T-helper 2 cell treated with Interferon-gamma antibody and Interleukin-4, amounts not matched to agents 100 ng/mL and 5 ng/mL, for 36 hours (primary cell): ENCODE data around the gene WNK2. TPM values are rescaled to one million over a fixed set of nuclear protein-coding genes. Genes with fewer than 3 reads are reported as not detected.
"Not testable (repeated sequence)": the region's sequence is repeated elsewhere in the genome, so short reads cannot be mapped to it uniquely, and the experiment has no call there.

ENCODE experiments used
- intact Hi-C: fragments of 100-400 bp; cut with micrococcal nuclease; formaldehyde crosslinking; loops from one replicate; pipeline ENCODE4 v1.15.1; 2023
- total RNA-seq: library from RNA; stranded (reverse); gene quantifications from 2 replicates; pipeline ENCODE4 v1.2.3, GENCODE V29; 2022

WNK2 gene
- total RNA-seq, 1 donor from 2014 or later = 0.14 TPM

DNA sequence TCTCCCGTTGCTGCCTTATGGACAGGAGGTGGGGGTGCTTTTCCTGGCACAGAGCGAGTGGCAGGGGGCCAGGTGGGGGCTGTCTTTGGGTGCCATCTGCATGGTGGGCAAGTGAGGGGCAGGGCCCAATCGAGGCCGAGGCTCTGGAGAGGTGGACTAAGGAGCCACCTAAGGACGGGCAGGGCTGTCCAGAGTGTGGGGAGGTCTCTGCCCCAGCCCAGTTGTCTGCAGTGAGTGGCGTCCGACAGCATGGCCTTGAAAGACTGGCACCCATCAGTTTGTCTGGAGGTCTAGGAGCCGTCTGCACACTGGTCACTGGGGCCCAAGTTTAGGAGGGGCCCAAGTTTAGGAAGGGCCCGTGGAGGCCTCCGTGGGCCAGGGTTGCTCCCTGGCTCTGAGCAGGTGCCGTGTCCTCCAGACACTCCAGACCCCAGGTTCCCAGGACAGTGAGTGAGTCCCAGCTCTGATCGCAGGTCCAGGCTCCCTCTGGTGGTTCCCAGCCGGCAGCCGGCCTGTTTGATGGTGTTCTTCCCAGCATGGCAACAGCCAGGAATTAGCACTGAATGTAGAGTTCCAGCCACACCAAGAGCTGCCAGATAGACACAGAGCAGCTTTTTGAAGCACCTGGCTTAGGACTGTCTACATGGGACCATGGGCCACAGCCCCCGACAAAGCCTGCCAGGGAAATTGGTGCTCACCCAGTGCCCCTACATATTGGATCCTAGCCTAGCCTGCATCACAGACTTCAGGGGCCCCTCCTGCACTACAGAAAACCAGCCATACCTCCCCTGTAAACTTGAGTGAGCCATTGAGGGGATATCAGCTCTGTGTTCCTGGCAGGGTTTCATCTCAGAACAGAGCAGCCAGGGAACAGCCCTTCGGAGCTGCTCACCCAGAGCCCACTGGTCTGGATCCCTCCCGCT is 120.9 kb downstream of the WNK2 start:
- intact Hi-C loops = no loop called here

DNA sequence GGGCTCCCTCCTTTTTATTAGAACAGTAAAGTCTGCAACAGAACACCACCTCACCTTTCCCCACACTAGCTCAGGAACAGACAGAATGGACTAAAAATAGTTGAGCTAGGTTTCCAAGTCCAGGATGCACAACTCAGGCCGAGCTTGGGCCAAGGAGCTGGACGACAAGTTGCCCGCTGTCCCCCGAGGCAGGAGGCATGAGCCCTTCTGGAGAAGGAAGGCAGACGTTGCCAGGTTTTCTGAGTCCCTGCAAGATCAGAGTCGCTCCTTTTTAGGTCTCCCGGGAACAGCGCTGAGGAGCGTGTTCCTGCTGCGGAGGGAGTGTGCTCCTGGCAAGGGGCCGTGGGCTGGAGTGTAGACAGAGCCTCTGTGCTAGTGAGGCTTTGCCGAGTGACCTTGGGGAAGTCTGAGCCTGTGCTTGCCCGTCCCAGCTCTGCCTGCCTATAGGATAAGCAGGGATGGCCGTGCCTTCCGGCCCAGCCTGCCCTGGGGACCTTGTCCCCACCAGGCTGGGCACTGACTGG is 121.6 kb downstream of the WNK2 start:
- intact Hi-C loops = no loop called here

DNA sequence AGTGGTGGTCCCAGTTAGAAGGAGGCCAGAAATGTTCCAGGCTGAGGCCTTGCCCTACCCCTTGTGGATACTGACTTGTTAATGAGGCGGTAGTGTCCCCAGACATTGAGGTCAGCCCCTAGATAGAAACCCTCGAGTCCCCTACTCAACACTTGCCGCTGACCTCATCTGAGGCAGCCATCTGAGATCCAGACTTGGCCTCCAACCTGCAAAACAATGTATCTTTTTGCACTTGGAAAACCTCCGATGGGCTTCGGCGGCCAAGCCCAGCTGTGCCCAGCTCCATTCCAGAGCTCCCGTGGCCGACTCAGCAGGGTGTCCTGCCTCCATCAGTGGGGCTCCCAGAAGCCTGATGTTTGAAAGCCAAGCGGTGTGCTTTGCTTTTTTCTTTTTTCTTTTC is 122.1 kb downstream of the WNK2 start:
- intact Hi-C loops = no loop called here

DNA sequence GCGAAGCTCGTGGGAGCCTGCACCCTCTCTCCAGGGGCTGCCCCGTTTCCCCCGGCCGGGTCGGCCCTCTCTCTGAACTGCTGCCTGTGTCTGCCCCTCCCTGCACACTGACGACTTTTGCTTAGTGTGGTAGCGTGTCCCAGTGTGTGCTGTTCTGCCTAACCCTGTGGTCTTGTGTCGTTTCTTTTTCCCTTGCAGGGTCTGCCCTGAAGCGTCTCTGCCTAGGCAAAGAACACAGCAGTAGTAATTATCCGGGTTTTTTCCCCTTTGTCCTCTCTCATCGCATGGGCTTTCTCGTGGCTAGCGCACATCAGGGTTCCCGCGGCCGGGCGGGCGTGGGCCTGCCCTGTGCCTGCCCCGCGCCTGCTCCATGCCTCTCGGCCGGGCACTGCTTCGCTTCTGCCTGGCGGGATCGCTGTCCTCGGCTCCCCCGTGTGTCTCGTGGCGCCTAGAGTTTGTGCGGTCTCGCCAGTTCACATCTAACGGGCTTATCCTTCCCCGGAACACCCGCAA is 122.7 kb downstream of the WNK2 start:
- intact Hi-C loops = no loop called here

DNA sequence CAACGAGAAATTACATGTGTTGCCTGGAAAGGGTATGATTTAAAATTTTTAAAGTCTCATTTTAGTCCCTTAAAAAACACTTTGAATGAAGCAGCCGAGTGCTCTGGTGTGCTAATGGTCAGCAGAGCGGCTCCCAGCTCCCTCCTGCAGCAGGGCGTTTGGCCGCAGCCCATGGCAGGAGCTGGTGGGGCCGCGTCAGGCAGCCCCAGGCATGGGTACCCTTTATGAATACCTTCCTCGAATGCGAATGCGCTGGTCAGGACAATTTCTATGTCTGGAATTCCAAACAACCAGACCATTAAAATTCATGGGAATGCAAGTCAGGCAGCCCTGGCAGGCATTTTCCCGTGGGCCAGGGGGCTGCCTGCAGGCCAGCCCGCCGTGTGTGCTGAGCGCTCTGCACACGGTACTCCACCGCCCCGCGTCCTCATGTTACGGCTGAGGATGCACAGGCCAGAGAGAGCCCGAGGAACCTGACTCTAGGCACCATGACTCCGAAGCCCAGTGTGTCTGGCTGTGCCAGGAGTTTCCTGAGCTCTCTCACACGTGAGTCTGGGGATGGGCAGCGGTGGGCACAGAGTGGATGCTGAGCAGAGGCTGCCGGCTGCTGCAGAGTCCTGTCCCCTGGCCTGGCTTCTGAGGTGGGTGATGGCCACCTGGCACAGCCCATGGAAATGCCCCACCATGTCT is 123.7 kb downstream of the WNK2 start:
- intact Hi-C loops = no loop called here

DNA sequence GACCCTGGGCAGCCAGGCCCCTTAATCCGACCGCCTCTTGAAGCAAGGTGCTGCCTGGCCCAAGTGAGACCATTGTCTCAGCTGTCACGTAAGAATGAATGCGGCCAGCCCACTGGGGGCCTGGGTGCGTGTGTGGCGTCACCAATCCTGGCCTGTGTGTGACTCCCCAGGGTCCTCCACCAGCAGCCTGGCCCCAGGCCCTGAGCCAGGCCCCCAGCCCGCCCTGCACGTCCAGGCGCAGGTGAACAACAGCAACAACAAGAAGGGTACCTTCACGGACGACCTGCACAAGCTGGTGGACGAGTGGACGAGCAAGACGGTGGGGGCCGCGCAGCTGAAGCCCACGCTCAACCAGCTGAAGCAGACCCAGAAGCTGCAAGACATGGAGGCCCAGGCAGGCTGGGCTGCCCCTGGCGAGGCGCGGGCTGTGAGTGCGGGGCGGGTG is 124.2 kb downstream of the WNK2 start:
- intact Hi-C loops = no loop called here

DNA sequence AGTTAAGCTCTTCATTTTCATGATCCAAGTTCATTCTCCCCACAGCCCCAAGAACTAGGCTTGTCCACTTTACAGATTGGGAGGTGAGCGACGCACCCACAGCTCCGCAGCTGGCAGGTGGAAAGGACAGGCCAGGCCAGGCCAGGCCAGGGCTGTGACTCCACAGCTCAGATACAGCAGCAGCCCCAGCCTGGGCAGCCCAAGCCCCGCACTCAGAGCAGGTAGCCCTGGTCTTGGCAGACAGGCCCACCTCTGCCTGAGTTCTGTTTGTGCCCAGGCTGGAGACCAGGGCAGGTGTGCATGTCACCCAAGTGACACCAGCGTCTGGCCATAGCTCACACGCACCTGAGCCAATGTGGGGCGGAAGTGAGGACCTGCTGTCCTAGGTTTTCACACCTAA is 124.7 kb downstream of the WNK2 start:
- intact Hi-C loops = no loop called here

DNA sequence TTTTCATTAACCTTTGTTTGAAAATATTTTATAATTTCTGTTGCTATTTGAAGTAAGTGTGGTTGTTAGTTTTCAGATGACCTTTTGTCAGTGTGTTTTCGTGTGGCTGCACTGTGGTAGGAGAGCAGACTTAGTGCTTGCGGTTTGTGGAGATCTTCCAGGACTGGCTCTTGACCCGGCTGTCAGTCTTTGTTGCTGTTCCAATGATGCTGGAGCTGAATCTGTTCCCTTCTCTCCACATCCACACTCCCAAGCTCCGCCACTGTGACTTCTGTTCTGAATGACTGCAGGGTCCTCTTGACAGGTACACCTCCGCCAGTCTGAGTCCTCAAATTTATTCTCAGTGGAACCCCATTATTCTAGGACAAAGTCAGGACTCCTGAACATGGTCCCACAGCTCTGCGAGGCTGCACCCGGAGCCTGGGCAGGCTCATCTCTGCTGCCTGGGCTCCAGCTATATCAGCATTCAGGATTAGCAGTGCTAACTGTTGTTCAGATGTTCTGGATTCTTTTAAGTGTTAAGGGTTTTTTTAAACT is 126.0 kb downstream of the WNK2 start:
- intact Hi-C loops = no loop called here

DNA sequence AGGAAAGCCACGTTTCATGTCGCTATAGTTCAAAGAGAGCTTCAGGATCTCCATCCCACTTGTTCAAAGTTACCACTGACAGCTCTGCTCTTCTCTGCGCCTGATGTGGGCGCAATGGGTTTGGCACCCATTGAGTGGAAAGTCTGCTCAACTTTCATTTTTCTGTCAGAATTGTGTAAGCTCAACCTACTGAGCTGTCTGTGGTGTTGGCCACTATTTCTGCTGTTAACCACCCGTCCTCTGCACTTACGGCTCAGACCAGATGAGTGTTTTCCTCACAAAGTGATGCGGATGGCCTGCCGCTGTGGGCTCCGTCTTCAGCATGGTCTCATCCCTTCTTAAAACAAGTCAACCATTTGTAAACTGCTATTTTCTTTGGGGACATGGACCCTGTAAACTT is 131.2 kb downstream of the WNK2 start:
- intact Hi-C loops = no loop called here

DNA sequence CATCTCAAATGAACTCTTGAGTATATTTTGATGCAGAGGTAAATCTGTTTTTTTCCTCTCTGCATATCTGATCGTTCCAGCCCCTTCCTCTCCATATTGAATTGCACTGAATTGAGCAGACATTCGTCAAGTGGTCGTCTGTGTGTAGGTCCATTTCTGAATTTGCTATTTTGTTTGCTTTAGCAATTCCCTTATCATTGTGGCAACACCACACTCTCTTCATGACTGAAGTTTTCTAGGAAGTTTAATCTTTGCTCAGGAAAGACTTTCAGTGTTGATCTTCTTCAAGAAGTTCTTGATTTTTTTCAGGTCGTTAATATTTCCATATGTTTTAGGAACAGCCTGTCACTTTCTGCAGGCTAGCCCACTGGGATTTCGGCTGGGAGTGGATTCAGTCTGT is 132.0 kb downstream of the WNK2 start:
- intact Hi-C loops = no loop called here

DNA sequence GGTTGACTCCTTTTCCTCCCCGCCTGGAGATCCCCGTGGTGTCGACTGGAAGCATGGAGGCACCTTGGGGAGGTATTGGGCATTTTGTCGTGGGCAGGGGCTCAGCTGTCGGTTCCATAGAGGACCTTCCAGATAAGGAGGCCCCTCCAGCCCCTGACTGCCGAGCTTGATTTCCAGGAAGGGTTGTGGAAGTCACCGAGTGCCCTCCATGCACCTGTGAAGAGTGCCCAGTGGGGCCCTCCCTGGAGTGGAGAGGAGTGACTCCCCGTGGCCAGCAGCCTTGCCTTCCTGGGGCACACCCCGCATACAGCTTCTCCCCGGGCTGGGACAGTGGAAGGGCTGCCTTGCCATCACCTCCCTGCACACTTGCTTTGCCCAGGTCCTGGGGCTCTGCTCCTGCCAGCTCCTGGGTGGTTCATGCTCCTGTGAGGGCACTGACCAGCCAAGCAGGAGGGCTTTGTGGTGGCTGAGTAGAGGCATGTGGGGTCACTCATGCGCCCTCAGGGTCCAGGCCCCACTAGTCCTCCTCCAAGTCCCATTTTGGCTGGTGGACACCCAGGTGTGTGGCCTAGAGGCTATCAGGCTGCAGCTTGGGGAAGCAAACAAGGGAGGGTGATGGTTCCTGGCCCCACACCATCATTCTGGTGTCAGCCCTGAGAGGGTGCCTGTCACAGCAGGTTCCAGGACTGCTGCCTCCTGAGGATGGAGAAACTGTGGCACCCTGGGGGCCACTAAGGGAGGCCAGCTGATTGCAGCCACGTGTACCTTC is 133.0 kb downstream of the WNK2 start:
- intact Hi-C loops = no loop called here

DNA sequence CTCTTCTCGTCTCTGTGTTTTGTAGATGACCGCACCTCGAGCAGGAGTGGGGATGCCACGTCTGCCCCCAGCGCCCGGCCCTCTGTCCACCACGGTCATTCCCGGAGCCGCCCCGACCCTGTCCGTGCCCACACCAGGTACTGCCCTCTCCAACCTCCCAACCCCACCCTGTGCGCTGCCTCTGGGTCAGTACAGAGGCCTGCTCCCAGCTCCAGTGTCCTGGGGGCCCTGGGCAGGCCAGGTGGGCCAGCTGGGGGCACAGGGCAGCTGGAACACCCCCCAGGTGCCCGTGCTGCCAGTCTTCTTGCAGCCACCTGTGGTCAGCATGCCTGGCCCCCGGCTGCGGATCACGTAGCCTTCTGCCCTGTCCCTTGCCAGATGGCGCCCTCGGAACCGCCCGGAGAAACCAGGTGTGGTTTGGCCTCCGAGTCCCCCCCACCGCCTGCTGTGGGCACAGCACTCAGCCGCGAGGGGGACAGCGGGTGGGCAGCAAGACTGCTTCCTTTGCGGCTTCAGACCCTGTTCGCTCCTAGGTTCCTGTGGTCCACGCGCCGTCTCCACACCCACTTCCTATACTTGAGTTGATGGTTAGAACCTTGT is 133.7 kb downstream of the WNK2 start:
- intact Hi-C loops = no loop called here

DNA sequence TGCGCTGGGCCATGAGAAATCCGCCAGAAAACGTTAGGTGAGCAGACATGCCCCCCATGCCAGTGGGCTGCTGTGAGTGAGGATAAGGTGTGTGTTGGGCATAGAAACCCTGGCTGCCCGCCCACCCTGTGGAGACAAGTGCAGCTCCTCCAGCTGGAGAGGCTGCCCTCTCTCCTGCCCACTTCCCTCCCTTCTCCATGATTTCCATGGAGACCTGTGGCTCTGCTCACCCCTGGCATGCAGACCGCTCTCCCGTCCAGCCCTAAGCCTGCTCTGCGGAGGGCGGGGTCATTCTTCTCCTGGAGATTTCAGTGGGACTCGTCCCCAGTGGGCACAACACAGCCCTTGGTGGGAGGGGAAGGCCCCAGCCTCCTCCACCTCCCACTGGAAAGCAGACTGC is 134.5 kb downstream of the WNK2 start:
- intact Hi-C loops = no loop called here

DNA sequence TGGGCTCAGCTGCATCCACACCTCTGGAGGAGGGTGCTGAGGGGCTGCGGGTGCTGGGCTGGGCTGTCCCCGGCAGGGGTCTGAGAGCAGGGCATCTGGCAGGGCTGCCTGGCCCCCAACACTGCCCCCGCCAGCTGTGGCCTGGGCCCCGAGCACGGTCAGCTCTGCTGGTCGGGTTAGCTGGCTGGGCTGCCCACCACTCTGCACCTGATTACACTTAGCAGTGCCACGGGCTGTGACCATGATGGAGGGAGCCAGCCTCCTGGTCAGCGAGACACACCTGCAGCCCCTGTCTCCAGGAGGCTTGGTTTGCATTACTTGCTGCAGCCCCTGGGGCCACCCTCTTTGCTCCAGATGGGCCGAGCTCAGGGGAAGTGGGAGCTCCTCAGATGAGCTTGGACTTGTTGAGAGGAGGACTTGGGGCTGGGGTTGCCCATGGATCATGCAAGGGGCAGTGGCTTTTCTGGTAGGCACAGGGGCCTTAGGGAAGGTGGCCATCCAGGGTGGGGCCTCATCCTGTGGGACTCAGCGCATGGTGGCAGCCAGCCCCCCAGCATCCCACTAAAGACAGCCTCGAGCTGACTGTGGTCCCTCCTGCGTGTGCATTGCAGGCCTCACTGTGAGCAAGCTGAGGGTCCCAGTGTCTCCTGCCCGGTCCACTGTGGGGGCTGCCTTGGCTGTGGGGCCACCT is 135.5 kb downstream of the WNK2 start:
- intact Hi-C loops = no loop called here

DNA sequence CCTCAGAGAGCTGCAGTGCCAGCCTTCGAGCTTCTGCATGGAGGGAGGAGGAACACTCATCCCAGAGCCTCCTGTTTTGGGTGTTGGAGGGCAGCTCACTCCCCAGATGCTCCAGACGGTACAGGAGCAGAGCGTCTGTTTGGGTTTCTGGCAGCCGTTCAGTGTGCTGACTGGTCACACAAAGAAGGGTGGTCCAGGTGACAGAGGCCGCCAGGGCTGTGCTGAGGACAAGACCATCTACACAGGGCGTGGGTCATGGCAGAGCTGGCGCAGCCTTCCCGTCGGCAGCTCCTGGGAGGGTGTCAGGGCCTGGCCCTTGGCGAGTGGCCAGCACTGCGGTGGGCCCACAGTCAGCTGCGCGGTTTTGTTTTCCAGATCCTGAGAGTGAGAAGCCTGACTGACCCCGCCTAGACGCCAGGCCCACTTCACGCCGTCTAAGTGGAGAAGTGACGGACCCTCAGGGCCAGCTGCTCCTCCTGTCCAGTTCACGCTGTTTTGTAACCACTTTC is 136.1 kb downstream of the WNK2 start:
- intact Hi-C loops = no loop called here

DNA sequence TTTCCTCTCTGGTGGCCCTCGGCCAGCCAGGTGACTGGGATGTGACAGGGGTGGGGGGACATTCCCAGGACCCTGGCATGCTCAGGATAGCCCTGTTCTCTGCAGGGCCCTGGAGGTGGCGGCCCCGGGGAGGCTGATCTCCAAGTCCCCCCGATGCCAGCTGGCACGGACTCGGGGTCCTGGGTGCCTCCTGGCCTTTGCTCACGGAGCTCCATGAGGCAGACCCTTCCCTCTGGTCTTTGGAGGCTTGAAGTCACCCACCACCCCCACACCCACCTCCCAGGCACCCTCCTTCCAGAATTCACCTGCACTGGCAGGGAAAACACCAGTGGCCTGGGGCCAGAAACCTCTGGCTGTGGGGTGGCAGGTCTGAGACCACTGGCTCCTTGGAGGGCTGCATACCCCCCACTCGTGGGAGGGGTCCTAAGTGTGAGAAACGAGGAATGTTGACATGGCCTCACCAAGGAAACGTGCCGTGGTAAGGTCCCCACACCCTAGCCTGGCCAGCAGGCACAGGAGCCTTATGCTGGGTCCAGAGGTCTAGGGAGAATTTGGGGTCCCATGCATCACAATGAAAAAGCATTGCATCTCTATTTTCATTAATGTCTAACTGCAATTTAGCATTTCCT is 136.8 kb downstream of the WNK2 start:
- intact Hi-C loops = no loop called here

DNA sequence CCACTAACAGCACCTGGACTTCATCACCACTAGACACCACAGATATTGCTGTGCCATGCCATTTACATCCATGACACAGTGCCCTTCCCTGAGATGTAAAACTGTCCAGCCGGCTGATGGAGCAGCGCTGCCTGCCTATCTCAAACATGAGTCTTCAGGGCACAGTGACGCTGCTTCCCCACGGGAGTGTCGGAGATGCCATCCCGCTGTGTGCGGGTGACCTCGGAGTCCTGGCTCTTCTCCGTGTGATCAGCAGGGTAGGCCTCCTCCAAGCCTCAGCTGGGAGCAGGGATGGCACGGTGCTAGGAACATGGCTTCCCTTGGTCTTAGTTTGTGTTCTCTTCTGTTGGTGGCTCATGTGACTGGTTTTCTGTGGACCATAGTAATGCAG is 137.3 kb downstream of the WNK2 start:
- intact Hi-C loops = no loop called here

DNA sequence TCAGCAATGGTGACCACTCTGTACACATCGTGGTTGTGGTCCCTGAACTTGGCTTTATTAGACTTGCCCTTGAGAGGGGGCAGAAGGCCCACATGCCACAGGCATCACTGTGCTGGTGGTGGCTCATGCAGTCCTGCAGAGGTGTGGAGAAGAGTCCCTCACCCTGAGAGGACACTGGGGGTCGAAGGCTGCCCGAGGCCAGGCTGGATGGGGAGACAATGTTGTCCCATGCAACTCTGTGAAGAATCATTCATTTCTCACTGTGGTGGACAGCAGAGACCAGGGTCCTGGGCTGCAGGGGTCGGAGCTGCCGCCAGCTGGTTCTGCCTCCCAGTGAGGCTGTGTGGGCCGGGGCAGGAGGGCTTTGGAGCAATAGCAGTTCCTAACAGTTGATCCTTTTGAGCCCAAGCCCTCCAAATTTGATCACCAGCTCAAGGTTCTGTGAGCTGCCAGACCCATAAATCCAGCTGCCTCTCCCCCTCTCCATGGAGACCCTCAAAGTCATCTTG is 139.6 kb downstream of the WNK2 start:
- intact Hi-C loops = not testable (repeated sequence)

DNA sequence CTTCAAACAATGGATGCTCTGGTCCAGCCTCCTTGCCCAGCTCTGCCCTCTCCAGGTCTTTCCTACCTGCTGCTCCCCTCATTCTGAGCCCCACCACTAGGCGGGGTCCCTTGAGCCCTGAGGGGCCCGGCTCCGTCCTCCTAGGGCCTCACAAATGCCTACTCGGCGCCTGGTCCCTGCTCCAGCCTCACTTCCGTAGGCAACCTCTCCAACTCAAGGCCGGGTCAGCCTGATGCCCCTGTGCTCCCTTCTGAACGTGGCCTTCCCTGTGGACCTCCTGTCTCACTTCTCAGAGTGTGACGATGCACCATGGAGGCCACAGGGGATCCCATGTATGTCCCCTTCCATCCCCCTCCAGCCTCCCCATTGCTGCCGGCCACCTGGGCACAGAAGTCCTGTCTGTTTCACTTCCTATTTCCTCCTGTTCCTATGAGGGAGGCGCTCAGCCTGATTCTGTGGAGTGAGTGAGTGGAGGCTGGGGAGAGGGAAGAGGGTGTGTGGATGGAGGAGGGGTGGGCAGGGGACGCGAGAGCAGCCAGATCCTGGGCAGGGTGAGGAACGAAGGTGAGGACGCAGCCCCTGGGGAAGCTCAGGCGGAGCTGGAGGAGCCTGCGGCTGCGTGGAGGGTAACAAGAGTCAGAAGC is 140.4 kb downstream of the WNK2 start:
- intact Hi-C loops = no loop called here
